AG09309 (cell line): Measurements from ENCODE around the gene PRDM16.

Experiments
- DNase-seq: peaks from one replicate; pipeline ENCODE4 v3.0.0-alpha.2; 2010; ENCODE audit warnings: low read depth
- H3K4me3 ChIP-seq: 2 replicates; pipeline ENCODE4 v1.5.1; 2011; ENCODE audit warnings: mild to moderate bottlenecking, low read depth, low read length, moderate library complexity; ENCODE audit not compliant: control insufficient read depth
- TF ChIP-seq, protein P1 (sequence below): IDR thresholded peaks from 2 replicates; pipeline ENCODE4 v1.5.1; 2011; ENCODE audit warnings: mild to moderate bottlenecking, low read depth, low read length, inconsistent platforms; ENCODE audit not compliant: insufficient read depth, control insufficient read depth; ENCODE audit errors: missing control alignments

The PRDM16 gene

DNA sequence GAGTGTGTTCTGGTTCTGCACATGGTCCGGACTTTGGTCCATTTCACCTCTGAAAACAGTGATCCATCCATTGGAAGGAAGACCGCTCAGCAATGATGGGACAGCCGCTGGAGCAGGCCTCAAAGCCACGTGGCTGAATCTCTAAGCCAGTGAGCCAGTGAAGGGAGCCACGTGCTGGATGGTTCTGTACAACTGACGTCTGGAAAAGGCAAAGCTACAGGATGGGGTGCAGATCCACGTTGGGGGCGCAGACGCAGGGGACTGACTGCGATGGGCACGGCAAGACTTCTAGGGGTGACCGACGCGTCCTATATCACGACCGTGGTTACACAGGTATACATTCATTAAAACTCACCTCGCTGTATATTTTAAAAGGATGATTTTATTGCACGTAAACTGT, 375.3 kb downstream of the PRDM16 start:
- TF ChIP-seq, protein P1, sequence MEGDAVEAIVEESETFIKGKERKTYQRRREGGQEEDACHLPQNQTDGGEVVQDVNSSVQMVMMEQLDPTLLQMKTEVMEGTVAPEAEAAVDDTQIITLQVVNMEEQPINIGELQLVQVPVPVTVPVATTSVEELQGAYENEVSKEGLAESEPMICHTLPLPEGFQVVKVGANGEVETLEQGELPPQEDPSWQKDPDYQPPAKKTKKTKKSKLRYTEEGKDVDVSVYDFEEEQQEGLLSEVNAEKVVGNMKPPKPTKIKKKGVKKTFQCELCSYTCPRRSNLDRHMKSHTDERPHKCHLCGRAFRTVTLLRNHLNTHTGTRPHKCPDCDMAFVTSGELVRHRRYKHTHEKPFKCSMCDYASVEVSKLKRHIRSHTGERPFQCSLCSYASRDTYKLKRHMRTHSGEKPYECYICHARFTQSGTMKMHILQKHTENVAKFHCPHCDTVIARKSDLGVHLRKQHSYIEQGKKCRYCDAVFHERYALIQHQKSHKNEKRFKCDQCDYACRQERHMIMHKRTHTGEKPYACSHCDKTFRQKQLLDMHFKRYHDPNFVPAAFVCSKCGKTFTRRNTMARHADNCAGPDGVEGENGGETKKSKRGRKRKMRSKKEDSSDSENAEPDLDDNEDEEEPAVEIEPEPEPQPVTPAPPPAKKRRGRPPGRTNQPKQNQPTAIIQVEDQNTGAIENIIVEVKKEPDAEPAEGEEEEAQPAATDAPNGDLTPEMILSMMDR, result no peak
- DNase-seq, result no peak
- no peak overlapping the region for H3K4me3 ChIP-seq

DNA sequence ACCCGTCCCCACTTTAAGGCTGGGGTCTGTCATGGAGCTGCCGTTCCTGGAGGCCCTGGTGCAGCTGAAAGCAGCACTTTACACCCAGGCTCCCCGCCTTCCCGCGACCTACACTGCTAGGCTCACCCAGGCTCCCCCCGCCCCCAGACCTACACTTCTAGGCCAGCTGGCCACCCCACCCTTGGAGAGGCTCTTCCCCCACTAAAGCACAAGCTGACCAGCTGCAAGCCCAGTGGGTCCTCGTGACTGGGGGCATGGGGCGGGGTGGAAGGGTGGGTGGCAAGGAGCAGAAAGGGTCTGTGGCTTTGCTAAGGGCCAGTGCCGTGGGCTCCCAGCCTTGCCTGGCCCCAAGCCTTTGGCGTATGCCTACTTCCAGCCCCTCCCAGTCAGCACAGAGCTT, 375.7 kb downstream of the PRDM16 start:
- H3K4me3 ChIP-seq, result no peak overlapping the region
- TF ChIP-seq, protein P1, result no peak
- no peak for DNase-seq

DNA sequence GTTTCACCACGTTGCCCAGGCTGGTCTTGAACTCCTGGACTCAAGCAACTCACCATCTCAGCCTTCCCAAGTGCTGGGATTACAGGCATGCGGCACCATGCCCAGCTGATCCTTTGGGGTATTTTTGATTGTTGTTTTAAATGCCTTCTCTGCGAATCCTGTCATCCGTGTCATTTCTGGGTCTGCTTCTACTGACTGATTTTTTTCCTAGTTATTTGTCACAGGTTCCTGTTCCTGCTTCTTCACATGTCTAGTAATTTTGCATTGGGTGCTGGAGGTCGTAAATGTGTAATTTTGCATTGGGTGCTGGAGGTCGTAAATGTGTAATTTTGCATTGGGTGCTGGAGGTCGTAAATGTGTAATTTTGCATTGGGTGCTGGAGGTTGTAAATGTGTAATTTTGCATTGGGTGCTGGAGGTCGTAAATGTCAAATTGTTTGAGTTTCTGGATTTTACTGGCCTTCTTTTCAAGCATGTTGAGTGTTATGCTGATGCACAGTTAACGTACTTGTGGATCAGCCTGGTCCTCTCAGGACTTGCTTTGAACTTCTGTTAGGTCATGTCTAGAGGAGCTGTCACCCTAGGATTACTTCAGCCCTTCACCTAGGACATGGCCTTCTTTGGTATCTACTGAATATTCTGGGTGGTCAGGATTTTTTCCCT, 381.3 kb downstream of the PRDM16 start:
- DNase-seq, result no peak
- H3K4me3 ChIP-seq, result no peak overlapping the region
- TF ChIP-seq, protein P1, result no peak

DNA sequence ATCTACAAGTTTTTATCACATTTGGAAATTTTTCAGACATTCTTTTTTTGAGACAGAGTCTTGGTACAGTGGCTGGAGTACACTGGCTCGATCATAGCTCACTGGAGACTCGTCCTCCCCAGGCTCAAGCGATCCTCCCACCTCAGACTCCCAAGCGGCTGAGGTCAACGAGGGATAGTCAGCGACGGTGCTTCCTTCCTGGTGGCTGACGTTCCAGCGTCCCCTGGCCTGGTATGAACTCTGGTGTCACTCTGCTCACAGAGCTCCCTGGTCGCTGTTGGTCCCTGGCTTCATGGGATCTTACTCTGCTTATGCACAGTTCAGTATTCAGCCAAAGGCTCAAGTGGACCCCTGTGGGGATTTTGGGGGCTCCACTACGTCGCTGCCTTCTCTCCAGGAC, 382.0 kb downstream of the PRDM16 start:
- TF ChIP-seq, protein P1, result no peak
- no peak for DNase-seq

DNA sequence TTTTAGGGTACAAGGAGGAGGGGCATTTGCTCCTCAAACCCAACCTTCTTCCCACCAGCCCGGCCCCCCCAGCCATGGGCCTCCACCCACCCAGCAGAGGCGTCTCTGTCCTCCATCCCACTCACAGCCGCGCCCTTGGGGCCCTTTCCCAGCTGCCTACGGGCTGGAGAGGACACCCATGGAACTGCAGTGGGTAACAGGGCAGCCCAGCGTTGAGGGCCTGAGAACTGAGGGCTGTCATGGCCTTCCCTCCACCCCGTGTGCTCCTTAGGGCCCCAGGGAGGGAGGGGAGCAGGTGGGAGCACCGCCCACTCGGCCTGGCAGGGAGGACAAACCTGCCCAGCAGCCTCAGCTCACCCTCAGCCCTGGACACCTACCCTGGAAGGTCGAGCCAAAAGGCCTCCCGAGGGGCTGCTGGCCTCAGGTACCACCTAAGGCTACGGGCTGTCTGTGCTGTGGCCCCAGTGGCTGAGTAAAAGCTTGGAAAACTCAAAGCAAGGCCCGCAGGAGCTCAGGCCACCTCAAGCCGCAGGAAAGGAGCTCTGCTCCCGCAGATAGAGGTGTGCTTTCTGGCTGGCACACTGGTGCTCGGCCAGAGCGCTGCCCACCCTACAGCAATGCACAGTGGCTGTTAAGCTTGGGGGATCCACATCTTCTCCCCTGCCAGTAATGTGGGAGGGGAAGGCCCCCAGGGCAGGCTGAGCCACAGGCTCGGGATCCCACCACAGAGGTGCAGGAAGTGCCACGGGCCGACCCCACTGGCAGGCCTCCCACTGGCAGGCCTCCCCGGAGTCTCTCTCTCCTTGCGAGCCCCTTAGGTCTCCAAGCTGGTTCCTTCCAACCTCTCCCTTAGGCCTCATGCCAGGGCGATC, 383.2 kb downstream of the PRDM16 start:
- no peak for DNase-seq
- TF ChIP-seq, protein P1, result no peak
- H3K4me3 ChIP-seq, result no peak overlapping the region

More for the DNA sequence above, 382.0 kb downstream of the PRDM16 start:
- no peak overlapping the region for H3K4me3 ChIP-seq

DNA sequence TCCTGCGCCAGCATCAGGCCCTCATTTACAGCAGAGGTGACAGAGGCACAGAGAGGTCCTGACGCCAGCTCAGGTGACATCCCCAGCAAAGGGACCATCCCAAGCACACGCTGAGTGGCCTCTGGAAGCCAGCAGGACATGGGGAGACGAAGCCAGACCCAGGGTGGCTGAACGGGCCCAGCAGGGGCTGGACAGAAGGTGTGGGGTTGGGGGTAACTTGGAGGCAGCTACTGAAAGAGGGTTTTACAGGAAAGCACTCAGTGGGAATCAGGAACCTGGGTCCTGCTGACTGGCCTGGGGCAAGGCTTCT, 383.8 kb downstream of the PRDM16 start:
- no peak overlapping the region for H3K4me3 ChIP-seq
- TF ChIP-seq, protein P1, result no peak
- DNase-seq, result no peak
